Measurements from ENCODE around the gene DAZAP1.

- TF ChIP-seq CTCF (optimal IDR thresholded peaks at IDR 0.05 in 1 of 3, IDR thresholded peaks at IDR 0.05 in 1 of 3, conservative IDR thresholded peaks at IDR 0.05 in 1 of 3; ENCODE audit: extremely low read depth in 1 of 3, insufficient read depth in 2 of 3, low read length in 3 of 3) (no peak), EZH2 (IDR thresholded peaks at IDR 0.05; ENCODE audit: low read length) (no peak)
Measured at GRCh38 chr19:1385816-1386215, 21.6 kb upstream of the DAZAP1 start.

Data from keratinocyte (primary cell).